NCI-H774 (cell line): ENCODE results near the gene OARD1.

Source experiments
- DNase-seq: peaks from one replicate; lab custom pipeline; 2025; lab: John Stamatoyannopoulos, UW

The OARD1 gene

DNA sequence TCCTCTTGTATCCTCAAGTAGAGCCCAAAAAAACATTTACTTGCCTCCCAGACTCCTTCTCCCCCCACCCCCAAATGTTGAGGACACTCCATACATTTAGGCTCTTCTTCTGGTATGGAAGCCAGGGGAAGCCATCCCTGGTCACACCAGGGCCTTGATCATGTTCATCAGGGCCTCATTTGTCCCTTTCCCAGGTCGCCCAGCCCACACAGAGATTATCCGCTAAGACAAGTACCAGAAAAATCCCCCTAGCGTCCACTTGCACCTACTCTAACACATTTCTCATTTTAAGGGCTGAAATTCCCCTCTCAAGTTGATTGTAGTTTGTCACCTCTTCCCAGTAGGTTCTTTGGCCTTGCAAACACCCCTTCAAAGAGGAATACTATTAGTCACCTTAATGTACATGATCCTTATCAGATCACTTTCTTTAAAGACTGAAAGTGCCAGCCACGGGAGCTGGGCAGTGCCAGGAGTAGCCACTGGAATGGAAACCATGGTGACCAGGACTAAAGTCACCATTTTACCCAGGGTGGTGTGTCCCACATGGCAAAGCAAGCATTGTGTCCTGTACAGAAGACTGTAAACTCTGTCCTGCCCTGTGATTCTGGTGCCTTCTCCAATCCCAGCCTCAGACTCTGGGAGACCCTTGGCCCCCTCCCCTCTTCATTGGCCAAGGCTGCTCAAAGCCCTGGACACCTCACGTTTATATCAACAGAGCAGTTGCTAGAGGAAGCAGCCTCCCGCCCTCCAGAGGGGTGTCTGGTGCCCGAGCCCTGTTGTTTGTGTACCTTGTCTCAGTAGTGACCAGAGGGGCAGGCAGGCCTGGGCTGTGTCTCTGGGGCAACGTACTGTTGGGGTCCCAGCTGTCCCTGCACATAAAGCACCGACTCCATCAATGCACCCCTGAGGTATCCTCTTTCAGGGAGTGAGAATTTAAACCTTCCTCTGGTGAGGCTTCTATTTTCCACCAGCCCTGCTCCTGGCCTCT is 24.1 kb downstream of the OARD1 start:
- DNase-seq = no peak

DNA sequence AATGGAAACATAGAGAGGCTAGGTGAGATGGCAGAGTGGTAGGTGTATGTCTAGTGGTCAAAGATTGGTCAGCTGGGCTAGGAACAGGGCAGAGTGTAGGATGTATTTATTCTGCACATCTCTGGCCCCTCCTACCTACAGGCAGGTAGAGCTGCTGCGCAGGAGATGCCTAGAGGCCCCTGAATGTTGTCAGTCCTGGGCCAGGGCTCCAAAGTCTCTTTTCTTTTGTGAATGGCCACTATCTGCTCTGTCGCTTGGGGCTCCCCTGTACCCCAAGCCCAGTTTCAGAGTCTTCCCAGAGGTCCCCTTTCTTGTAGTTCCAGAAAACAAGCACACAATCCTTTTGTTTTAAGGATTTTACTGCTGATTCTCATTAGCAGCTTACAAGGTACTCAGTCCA is 24.9 kb downstream of the OARD1 start:
- no peak for DNase-seq

DNA sequence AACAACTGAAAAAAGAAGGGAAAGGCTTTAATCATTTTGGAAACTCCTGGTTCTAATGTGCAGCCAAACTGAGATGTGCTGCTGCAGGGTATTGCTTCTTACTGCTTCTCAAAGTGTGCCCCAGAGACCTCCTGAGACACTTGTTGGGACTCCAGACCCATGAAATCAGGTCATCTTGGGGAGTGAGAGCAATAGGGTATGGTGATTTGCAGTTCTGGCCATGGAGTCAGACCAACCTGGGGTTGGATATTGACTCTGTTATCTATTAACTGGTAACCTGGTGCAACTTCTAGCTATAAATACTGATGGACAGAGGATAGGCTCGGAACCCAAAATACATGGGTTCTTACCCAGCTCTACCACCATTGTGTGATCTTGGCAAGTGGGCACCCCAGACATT is 26.1 kb downstream of the OARD1 start:
- DNase-seq = no peak

DNA sequence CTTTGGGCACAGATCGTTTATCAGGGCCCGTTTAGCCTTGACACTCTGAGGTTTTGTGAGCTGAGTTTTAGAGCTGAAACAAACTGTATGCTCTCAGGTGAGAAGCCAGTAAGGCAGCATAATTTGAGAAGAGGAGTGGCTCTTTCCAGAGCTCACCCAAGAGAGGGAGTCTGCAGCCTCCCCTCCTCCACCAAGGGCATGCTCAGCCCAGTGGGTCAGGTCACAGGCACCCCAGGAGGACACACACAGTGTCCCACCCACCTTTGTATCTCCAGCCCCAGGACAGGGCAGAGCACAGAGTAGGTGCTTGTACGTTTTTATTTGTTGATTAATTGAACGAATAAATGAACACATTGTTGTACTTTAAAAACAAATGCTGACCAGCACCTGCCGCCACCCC is 26.5 kb downstream of the OARD1 start:
- no peak for DNase-seq

DNA sequence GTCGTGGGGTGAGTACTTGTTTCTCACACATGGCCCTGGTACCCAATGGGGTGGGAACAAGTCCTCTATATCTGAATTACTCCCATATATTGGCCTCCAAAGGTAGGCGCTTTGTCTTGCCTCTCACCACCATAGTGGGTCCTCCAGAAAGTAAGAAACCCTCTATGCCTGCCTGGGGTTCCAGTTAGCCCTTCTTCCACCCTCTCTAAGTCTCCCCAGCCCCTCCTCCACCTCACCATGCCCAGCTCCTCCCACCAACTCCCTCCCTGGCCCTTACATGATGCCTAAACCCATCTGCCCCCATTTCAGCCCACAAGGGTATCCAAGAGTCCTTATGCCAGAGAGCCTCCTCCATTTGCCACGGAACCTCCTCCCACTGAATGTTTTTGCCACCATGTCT is 29.0 kb downstream of the OARD1 start:
- no peak for DNase-seq

DNA sequence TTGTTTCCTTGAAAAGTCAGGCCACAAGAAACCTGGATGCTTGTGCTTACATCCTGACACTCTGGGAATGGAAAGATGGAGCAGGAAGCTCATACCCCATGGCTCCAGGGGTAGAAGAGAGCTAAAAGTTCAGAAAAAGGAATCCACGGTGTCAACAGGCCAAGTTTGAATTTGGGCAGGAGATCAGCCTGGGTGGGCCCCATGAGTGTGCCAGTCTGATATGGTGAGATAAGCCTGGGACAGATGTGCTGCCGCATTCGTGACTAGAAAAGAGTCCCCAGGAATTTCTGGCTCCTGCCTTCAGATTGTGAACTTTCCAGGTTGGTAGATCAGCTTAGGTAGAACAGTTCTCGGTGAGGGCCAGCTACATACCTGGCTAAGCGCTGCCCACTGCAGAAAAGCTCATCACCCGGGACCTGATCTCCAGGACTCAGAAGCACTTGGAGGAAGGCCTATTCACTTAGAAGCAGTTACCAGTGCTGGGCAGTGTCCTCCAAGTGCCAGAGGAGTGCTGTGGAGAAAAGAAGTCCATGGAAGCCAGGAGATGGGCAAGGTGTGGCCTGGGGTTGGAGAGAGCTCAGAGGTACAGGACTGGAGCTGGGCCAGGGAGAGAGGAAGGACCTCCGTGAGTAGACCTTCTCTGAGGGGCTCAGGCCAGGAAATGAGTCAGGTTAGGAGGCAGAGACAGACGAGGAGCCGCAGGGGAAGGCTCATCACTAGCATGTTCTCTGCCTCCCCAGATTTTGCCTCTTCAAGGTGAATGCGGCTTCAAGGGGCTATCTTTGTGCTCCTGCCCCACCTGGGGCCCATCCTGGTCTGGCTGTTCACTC is 29.7 kb downstream of the OARD1 start, which contains the start of gene TSPO2:
Gene TSPO2 (plus strand): TSS at position 242 of the 830 bp plus-strand sequence. CDS start 519 bp downstream, at position 761.
- DNase-seq = no peak

DNA sequence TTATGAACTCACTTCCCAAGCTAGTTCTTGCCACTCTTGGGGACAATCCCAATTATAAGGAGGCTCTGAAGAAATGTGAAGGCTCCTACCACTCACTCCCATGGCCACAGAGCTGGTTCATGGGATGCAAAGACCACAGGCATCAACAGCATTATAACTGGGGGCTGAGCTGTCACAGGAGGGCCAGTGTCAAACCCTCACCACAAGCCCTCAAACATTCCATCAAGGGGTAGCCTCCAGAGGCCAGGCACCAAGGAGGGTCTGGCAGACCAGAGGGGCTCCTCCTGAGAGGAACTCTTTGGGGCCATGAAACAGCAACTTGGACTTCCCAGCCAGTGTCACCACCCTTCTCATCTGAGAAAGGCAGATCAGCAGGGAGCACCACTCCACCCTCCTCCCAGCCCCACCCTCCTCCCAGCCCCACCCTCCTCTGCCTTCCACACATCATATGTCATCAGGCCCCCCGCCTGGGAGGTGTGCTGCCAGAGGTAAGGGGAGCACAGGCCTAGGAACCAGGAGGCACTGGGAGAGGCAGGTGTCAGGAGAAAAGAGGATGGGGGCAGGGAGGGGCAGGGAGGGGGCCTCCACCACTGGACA is 31.1 kb downstream of the OARD1 start:
- no peak for DNase-seq

DNA sequence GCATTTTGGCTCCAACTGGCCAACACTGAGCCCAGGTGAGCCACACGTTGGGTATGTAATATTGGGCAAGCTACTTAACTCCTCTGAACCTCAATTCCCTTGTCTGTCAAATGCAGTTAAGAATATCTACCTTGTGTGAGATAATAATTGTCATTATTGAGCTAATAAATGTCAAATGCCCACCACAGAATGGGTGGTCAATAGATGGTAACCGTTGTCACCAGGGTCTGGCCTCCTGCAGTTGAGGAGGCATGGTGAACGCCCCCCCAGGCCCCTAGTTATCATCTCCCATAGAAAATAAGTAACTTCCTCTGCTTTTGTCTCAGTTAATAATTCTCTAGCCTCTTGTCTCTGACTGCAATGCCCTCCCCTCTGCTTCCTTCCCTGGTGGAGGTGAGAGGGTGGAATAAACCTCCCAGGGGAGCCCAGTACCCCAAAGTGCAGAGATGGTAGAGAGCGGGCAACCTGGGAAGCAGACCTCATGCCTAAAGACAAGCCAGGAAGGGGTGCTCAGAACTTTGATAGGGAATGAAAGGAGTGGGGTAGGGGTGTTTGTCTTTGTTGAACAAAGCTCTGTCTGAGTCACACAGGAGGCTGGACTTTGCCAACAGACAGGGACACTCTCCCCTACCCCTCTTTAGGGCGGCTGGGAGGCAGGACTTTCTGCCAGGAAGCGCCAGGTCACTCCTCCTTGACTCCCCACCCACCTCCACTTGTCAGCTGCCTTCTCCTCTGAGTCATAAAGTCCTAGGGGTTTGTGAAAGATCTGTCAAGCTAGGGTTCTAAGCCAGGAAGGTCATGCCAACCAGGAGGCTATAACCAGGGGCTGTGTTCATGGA is 31.8 kb downstream of the OARD1 start:
- DNase-seq = no peak

DNA sequence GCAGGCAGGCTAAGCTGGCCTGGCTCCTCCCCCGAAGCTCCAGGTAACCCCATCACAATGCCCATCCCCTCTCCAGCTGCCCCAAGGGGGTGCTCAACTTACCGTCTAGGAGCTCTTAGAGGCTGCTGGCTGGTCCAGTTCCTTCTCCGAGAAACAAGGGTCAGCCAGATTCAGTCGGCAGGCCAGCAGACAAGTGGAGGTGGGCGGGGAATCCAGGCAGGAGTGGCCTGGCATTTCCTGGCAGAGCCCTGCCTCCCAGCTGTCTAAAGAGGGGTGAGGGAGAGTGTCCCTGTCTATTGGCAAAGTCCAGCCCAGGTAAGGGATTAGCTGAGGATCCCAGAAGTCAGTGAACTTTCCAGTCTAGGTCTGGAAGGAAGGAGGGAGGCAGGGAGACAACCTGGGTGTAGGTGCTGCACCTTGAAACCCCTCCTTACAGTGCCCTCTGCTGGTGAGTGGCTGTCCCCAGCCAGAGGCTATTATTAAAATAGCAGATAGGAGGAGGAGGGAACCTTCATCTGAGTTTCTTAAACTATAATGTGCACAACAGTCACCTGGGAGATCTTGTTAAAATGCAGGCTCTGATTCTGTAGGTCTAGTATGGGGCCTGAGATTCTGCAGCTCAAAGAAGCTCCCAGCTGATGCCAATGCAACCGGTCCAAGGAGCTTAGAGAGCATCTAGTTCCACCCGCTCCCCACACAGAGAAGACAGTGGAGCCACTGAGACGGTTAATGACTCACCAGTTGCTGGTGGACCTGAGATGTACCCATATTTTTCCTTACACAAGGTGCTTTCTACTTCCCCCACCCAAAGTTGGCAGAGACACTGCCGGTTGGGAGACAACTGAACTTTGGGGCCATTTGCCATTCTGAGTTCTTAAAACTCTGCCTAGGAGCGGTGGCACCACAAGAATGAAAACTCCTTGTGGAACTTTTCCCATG is 32.8 kb downstream of the OARD1 start, which contains the start of gene UNC5CL:
Gene UNC5CL (minus strand): TSS at position 162 of the 939 bp plus-strand sequence. CDS start 4,147 bp downstream, outside the sequence.
- DNase-seq = peak; percentile 2

DNA sequence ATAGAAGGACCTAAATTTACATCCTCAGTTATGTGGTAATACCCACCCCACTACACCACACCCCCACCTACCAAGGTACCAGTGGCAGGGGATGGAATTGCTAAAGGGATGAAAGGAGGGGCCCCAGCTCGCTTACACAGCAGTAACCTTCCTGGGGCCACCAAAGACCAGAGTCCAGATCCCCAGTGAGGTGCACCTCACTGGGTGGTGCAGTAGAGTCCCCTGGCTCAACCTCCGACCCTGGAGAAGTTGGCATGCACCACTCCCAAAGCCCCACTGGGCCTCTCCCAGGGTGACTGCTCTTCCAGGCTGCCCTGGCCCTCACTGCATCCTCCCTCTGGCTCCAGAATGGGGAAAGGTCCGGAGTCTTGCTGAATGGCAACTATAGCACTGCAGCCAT is 34.0 kb downstream of the OARD1 start:
- DNase-seq = no peak

DNA sequence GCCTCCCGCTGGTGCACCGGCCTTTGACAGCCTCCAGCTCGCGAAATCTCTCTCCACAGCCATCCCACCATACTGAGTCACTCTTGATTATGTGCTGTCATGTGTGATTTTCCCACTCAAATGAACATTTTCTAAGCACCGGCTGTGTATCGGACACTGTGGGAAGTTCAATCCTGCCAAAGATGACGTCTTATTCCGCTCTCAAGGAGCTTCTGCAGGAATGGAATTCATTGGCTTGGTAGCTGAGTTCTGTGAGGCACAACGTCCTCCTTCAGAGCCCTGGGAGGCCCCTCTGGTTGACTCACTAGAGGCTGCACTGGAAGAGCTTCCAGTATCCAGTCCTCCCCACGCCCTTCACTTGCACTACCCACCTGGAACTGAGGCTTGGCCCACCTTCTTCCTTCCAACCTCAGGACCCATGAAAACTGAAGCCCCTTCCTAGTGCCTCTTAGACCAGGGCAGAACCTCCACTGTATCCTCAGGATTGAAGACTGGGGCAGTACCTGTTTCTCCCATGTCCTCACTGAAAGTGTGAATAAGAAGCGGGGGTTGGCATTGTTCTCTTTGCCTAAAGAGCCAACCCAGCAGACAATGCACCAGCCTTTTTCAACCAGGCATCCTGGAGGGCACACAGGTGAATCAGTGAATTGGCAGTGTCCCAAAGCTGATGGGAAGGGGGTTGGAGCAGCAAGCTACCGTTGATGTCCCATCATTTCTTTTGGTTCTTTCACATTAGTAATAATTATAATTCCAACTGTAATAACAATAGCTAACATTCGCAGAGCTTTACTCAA is 34.9 kb downstream of the OARD1 start:
- DNase-seq = no peak

DNA sequence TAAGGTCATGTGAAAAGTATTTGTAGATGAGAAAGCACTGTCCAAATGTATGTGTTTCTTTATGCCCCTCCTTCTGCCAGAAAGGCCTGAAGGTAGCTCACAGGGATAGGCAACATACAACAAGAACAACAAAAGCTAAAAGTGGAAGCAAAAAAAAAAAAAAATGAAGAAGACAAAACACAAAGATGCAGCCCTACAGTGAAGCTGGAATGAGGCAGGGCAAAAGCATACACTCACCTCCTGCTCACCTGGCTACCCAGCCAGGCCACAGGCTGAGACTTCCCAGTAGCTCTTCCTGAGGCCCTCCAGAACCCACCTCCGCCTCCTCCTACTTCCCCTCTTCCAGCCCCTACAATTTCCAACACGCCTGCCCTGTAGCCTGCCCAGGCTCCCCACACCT is 35.6 kb downstream of the OARD1 start:
- no peak for DNase-seq

DNA sequence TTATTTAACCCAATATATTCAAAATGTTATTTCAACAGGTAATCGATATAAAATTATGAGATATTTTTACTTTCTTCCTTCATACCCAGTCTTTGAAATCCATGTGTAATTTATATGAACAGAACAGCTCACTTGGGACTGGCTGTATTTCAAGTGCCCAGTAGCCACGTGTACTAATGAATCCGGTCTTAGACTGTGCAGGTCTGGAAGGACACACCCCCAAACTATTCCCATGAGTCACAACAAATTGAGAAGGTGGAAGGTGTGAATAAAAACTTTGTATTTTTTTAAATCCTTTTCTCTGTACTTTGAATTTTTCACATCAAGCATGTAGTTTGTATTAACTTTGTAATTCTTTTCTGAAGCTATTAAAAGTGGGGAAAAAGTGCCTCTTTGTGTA is 36.0 kb downstream of the OARD1 start:
- DNase-seq = no peak

DNA sequence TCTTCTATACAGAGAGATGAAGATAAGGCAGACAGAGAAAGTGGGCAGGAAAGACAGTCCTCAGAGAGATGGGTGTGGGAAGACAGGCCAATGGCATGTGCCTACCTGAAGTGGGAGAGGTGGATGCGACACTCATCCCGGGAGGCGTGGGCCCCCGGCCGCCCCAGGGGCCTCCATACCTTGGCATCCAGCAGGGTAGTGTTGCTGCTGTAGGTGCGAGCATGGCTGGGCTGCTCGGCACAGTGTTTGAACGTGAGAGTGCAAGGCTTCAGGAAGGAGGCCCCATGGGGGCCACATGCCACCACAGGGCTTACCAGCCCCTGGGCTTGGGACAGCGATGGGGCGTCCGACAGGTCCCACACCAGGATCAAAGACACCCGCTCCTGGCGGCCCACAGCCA is 38.4 kb downstream of the OARD1 start:
- DNase-seq = no peak

DNA sequence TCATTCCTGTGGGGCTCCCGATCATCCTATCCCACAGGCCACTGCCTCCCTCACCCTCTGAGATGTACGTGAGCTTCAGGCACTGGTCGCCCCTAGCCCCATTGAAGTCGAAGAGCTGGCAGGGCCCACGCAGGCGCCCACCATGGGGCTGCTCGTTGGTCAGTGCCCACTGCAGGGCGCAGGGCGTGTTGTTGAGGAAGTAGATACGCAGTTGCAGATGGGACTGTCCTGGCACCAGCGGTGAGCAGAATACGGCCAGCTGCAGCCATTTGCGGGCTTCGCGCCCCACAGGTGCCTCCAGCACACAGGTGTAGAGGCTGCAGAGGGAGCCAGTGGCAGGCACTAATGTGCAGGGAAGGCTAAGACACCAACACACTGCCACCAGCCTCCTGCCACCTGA is 39.3 kb downstream of the OARD1 start:
- no peak for DNase-seq

DNA sequence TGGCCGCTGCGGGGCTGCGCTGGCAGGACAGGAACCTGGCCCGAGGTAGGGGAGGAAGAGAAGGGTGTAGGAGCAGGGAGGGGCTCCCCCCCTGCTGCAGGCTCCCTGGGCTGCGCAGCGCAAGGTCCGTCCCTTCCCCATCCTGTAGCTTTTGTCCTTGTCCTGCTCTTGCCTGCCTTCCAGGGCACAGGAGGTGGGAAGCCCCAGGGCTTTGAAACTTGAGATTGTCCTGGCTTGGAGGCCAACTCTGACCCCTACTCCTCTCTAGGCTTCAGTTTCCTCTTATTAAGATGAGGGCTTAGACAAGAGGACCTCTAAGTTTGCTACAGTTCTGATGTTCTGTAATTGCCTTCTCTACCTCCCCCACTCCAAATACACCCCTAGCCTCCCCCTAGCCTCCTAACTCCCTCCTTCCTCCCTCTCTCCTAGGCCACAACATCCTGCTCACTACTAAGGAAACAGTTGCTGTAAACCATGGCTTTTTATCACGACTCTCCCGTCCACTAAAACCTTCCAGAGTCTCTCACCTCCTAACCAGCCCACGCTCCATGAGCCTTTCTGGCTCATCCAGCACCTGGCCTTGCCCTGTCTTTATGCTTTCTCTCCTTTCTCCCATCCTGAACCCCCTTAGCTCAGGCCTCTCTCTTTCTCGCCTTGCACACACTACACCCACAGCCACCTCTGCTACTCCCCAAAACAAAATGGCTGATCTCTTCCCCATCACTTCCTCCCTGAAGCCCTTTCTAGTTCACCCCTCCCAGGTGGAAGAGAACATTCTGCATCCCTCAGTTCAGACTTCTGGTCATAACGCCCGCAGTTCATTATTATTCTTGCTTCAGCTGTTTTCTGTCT is 43.4 kb downstream of the OARD1 start:
- no peak for DNase-seq

DNA sequence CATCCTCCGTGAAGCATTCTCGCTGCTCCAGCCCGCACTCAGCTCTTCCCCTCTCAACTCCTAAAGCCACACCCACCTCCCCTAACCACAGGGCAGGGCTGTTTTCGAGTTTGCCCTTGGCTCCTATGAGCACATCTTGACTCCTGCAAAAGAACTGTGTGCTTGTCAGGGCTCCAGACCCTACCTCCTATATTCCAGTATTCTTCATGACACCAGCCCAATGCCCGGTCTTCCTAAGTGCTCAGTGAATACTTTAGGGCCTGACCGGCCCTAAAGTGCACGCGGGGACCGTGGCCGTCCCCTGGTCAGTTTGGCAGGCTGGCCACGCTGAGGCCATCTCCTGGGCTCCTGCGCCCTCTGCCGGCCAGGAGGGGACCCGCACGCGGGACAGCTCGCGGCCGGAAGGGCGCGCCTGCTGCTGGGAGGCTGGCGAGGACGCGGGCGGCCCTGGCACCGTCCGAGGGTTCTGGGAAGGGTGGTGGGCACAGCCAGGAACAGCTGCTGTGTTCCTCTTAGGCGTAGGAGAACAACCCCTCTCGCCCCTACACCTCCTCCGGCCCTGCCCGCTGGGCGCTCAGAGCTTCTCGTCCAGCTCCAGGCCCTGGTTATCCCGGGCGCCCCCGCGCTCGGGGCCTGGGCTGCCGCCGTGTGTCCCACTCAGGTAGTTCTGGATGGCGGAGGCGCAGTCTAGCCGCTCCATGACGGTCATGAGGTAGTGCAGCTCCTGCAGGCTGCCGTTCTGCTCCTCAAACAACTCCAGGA is 44.2 kb downstream of the OARD1 start:
- peak; percentile 48 for DNase-seq

DNA sequence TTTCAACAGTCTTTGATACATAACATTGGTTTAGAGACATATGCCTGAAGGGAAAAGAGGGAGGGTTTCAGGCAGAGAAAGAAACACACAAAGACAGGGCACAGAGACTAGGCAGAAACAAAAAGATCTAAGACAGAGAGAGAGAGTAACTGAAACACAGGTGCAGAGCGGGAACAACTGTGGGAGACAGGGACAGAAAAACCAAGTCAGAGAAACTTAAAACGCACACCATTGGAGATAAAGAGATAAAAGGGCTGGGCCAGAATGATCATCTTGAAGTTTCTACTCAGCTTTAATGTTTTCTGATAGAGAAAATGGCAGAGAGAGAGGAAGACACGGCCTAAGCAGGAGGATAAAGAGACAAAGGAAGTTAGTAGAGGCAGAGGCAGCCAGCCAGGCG is 44.9 kb downstream of the OARD1 start:
- DNase-seq = no peak
